Glutamatergic neuron (in vitro differentiated cells): ENCODE data around the gene PFKFB1. TPM values are rescaled to one million over a fixed set of nuclear protein-coding genes. Genes with fewer than 3 reads are reported as not detected.

Experiments
- DNase-seq: peaks from one replicate; pipeline ENCODE4 v3.0.0; 2022
- H3K27ac Mint-ChIP-seq: one replicate; pipeline ENCODE4 v1.8.0; 2020; ENCODE audit warnings: mild to moderate bottlenecking, mixed read lengths, inconsistent platforms; ENCODE audit not compliant: unreplicated experiment
- H3K27me3 Mint-ChIP-seq: one replicate; pipeline ENCODE4 v1.8.0; 2020; ENCODE audit warnings: mild to moderate bottlenecking, moderate library complexity, mixed read lengths, inconsistent platforms; ENCODE audit not compliant: unreplicated experiment
- H3K36me3 Mint-ChIP-seq: one replicate; pipeline ENCODE4 v1.8.0; 2020; ENCODE audit warnings: mild to moderate bottlenecking, mixed read lengths, inconsistent platforms; ENCODE audit not compliant: unreplicated experiment
- H3K4me1 Mint-ChIP-seq: one replicate; pipeline ENCODE4 v1.8.0; 2020; ENCODE audit warnings: mild to moderate bottlenecking, low read depth, mixed read lengths, inconsistent platforms; ENCODE audit not compliant: unreplicated experiment
- H3K4me3 Mint-ChIP-seq: one replicate; pipeline ENCODE4 v1.8.0; 2020; ENCODE audit warnings: mild to moderate bottlenecking, mixed read lengths, inconsistent platforms; ENCODE audit not compliant: unreplicated experiment
- H3K9me3 Mint-ChIP-seq: one replicate; pipeline ENCODE4 v1.8.0; 2020; ENCODE audit warnings: mild to moderate bottlenecking, moderate library complexity, mixed read lengths, inconsistent platforms; ENCODE audit not compliant: unreplicated experiment
- CTCF ChIP-seq: fragments of 200-600 bp; sonication (generic); IDR thresholded peaks from one replicate; pipeline ENCODE4 v1.5.0; 2021; ENCODE audit not compliant: partially characterized antibody, unreplicated experiment
- total RNA-seq: library from RNA; stranded (reverse); fragmentation: NEBNext Ultra II Directional; extraction: Animal tissue kit (Norgen Biotek cat#: 25700); gene quantifications from one replicate; pipeline ENCODE4 v1.2.1, GENCODE V29; 2021; ENCODE audit not compliant: unreplicated experiment

The PFKFB1 gene
- total RNA-seq, 1 donor from 2014 or later, result 1.1 TPM

- DNase-seq, result no peak
- peaks cover 4% of the 10 kb centered on the region for H3K9me3 Mint-ChIP-seq
- no peak for TF ChIP-seq CTCF
- no peaks in the 10 kb centered on the region for H3K27me3 Mint-ChIP-seq
- no peak overlapping the region for H3K27ac Mint-ChIP-seq
- no peaks in the 10 kb centered on the region for H3K36me3 Mint-ChIP-seq
- H3K4me3 Mint-ChIP-seq, result no peak overlapping the region
- H3K4me1 Mint-ChIP-seq, result no peaks in the 10 kb centered on the region
These were observed 15.5 kb downstream of the PFKFB1 start for GRCh38 chrX:54978448-54978847.

GRCh38 chrX:54977387-54977786 is 16.6 kb downstream of the PFKFB1 start:
- no peak overlapping the region for H3K4me3 Mint-ChIP-seq
- H3K36me3 Mint-ChIP-seq, result no peaks in the 10 kb centered on the region
- DNase-seq, result no peak
- no peak overlapping the region for H3K27ac Mint-ChIP-seq
- H3K27me3 Mint-ChIP-seq, result no peaks in the 10 kb centered on the region
- H3K9me3 Mint-ChIP-seq, result peaks cover 4% of the 10 kb centered on the region
- TF ChIP-seq CTCF, result no peak
- no peaks in the 10 kb centered on the region for H3K4me1 Mint-ChIP-seq

GRCh38 chrX:54964766-54965497 is 29.1 kb downstream of the PFKFB1 start:
- Mint-ChIP-seq H3K4me1 (no peaks in the 10 kb centered on the region), H3K36me3 (no peaks in the 10 kb centered on the region), H3K27me3 (no peaks in the 10 kb centered on the region), H3K4me3 (no peak overlapping the region), H3K9me3 (no peaks in the 10 kb centered on the region), H3K27ac (no peak overlapping the region)
- no peak for DNase-seq
- TF ChIP-seq CTCF, result no peak

- no peak for TF ChIP-seq CTCF
- Mint-ChIP-seq H3K27ac (no peak overlapping the region), H3K4me3 (no peak overlapping the region), H3K27me3 (no peaks in the 10 kb centered on the region), H3K9me3 (peaks cover 1% of the 10 kb centered on the region), H3K36me3 (no peaks in the 10 kb centered on the region), H3K4me1 (no peaks in the 10 kb centered on the region)
- DNase-seq, result no peak
These were observed 32.2 kb downstream of the PFKFB1 start for GRCh38 chrX:54961750-54962149.

- H3K27ac Mint-ChIP-seq, result no peak overlapping the region
- no peaks in the 10 kb centered on the region for H3K4me1 Mint-ChIP-seq
- no peaks in the 10 kb centered on the region for H3K9me3 Mint-ChIP-seq
- no peak for DNase-seq
- H3K36me3 Mint-ChIP-seq, result no peaks in the 10 kb centered on the region
- TF ChIP-seq CTCF, result no peak
- H3K4me3 Mint-ChIP-seq, result no peak overlapping the region
- H3K27me3 Mint-ChIP-seq, result peaks cover 3% of the 10 kb centered on the region
These were observed 43.1 kb downstream of the PFKFB1 start for GRCh38 chrX:54950730-54951375.
